Calu3 (cell line): ENCODE results near the gene TCAP. TPM values are rescaled to one million over a fixed set of nuclear protein-coding genes. Genes with fewer than 3 reads are reported as not detected.

Experiments used
- BruUV-seq: library from RNA; stranded (reverse); fragments of 400-500 nt; replicated peaks from 2 replicates; lab custom pipeline; 2021; lab: Mats Ljungman, UMichigan
- CTCF ChIA-PET: fragments of 300-600 bp; sonication (Branson Sonifier 250); formaldehyde crosslinking; loops from one replicate; lab custom pipeline; 2022; ENCODE audit warnings: antibody characterized with exemption; lab: Charles Lee
- DNase-seq: peaks from one replicate; pipeline ENCODE4 v3.0.0; 2022
- H3K27ac Mint-ChIP-seq: one replicate; pipeline ENCODE4 v1.8.0; 2022; ENCODE audit warnings: mixed read lengths; ENCODE audit not compliant: unreplicated experiment
- H3K27me3 Mint-ChIP-seq: one replicate; pipeline ENCODE4 v1.8.0; 2022; ENCODE audit warnings: mixed read lengths; ENCODE audit not compliant: unreplicated experiment
- H3K36me3 Mint-ChIP-seq: one replicate; pipeline ENCODE4 v1.8.0; 2022; ENCODE audit warnings: mild to moderate bottlenecking, moderate library complexity, mixed read lengths; ENCODE audit not compliant: insufficient read depth, unreplicated experiment
- H3K4me1 Mint-ChIP-seq: one replicate; pipeline ENCODE4 v1.8.0; 2022; ENCODE audit warnings: mild to moderate bottlenecking, low read depth, mixed read lengths; ENCODE audit not compliant: unreplicated experiment
- H3K4me3 Mint-ChIP-seq: one replicate; pipeline ENCODE4 v1.8.0; 2022; ENCODE audit warnings: mild to moderate bottlenecking, low read depth, moderate library complexity, mixed read lengths; ENCODE audit not compliant: unreplicated experiment
- H3K9me3 Mint-ChIP-seq: one replicate; pipeline ENCODE4 v1.8.0; 2022; ENCODE audit warnings: low read depth, mixed read lengths; ENCODE audit not compliant: unreplicated experiment
- CTCF ChIP-seq: fragments of 200-600 bp; IDR thresholded peaks from one replicate; pipeline ENCODE4 v1.8.0; 2022; ENCODE audit warnings: antibody characterized with exemption; ENCODE audit not compliant: unreplicated experiment
- intact Hi-C: fragments of 100-400 bp; cut with micrococcal nuclease; formaldehyde crosslinking; loops from one replicate; pipeline ENCODE4 v1.10.0; 2022; ENCODE audit not compliant: unreplicated experiment
- total RNA-seq: library from RNA; stranded (reverse); gene quantifications from 2 replicates; pipeline ENCODE4 v1.2.3, GENCODE V29; 2022

The TCAP gene
- total RNA-seq, 1 experiment from 2014 or later = 51.5 TPM

- no peaks in the 10 kb centered on the region for H3K9me3 Mint-ChIP-seq
- no peaks in the 10 kb centered on the region for H3K27me3 Mint-ChIP-seq
- DNase-seq = no peak
- no TSS peak for BruUV-seq
- peaks cover 46% of the 10 kb centered on the region for H3K36me3 Mint-ChIP-seq
- peak overlapping the region; percentile 0 for H3K27ac Mint-ChIP-seq
- no peak overlapping the region for H3K4me3 Mint-ChIP-seq
- CTCF ChIA-PET = interaction anchor here (0.6 to 161.2 kb wide), 38 partner anchors 32 to 1186 kb away, joined by 3 to 42089 read pairs (median 6); partner anchors contain the start of genes ERBB2, GRB7, GSDMA and GSDMB
- H3K4me1 Mint-ChIP-seq = peaks cover 23% of the 10 kb centered on the region
- intact Hi-C loops = loop anchor here (1.0 to 5.0 kb wide), 5 partner anchors 15 to 130 kb away; partner anchors contain the start of genes ERBB2 and STARD3
- TF ChIP-seq CTCF = no peak
Observed at GRCh38 chr17:39652587-39653315, 12.4 kb upstream of the TCAP start.

DNA sequence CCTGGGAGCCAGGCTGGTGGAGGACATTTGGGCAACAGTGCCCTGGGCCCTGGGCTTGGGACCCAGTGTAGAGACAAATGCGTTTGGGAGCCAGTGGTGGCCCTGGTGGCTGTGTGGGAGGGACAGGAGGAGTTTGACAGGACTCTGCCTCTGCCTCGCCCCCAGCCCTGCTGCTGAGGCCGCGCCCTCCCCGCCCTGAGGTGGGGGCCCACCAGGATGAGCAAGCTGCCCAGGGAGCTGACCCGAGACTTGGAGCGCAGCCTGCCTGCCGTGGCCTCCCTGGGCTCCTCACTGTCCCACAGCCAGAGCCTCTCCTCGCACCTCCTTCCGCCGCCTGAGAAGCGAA is 11.9 kb upstream of the TCAP start:
- Mint-ChIP-seq H3K36me3 (peaks cover 52% of the 10 kb centered on the region), H3K9me3 (no peaks in the 10 kb centered on the region), H3K27me3 (no peaks in the 10 kb centered on the region), H3K27ac (no peak overlapping the region), H3K4me3 (no peak overlapping the region), H3K4me1 (peaks cover 23% of the 10 kb centered on the region)
- CTCF ChIA-PET = interaction anchor here (0.6 to 161.2 kb wide), 50 partner anchors 33 to 846 kb away, joined by 3 to 42089 read pairs (median 8); partner anchors contain the start of genes CDK12, ERBB2, GRB7 and GSDMA
- DNase-seq = no peak
- no TSS peak for BruUV-seq
- intact Hi-C loops = loop anchor here (1.0 to 5.0 kb wide), 5 partner anchors 16 to 129 kb away; partner anchors contain the start of genes ERBB2 and STARD3
- no peak for TF ChIP-seq CTCF

GRCh38 chr17:39653662-39654331 is 11.4 kb upstream of the TCAP start:
- TF ChIP-seq CTCF = no peak
- H3K4me1 Mint-ChIP-seq = peaks cover 23% of the 10 kb centered on the region
- no peaks in the 10 kb centered on the region for H3K9me3 Mint-ChIP-seq
- DNase-seq = peak; percentile 100
- CTCF ChIA-PET = interaction anchor here (0.7 to 161.2 kb wide), 59 partner anchors 33 to 900 kb away, joined by 3 to 42089 read pairs (median 6); partner anchors contain the start of genes CDK12, ERBB2, GRB7 and GSDMA
- H3K4me3 Mint-ChIP-seq = no peak overlapping the region
- peaks cover 57% of the 10 kb centered on the region for H3K36me3 Mint-ChIP-seq
- no peak overlapping the region for H3K27ac Mint-ChIP-seq
- no peaks in the 10 kb centered on the region for H3K27me3 Mint-ChIP-seq
- intact Hi-C loops = loop anchor here (1.0 to 5.0 kb wide), 7 partner anchors 15 to 129 kb away; partner anchors contain the start of genes ERBB2, PNMT and STARD3
- no TSS peak for BruUV-seq

DNA sequence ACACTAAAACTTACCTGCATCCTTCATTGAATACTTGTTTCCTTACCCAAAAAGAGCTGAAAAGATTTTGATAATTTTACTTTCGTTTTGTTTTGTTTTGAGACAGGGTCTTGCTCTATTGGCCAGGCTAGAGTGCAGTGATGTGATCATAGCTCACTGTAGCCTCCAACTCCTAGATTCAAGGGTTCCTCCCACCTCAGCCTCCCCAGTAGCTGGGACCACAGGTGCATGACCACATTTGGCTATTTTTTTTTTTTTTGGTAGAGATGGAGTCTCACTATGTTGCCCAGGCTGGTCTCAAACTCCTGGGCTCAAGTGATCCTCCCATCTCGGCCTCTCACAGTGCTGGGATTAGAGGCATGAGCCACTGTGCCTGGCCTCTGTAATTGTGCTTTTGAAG is 10.0 kb upstream of the TCAP start:
- no peak for TF ChIP-seq CTCF
- Mint-ChIP-seq H3K9me3 (no peaks in the 10 kb centered on the region), H3K36me3 (peaks cover 70% of the 10 kb centered on the region), H3K4me3 (no peak overlapping the region), H3K27ac (no peak overlapping the region), H3K27me3 (no peaks in the 10 kb centered on the region), H3K4me1 (peaks cover 23% of the 10 kb centered on the region)
- BruUV-seq = TSS peak; percentile 30
- intact Hi-C loops = no loop called here
- CTCF ChIA-PET = interaction anchor here (0.6 to 161.2 kb wide), 41 partner anchors 35 to 1186 kb away, joined by 3 to 42089 read pairs (median 7); partner anchors contain the start of genes CASC3, ERBB2, GRB7 and GSDMA
- DNase-seq = no peak
